Peyer's patch (tissue), 4 donors: ENCODE measurements around the gene FGD1.

Experiments used
- POLR2A ChIP-seq, 2 donors: fragments of 450-650 bp; IDR thresholded peaks; one replicate each; pipeline ENCODE4 v1.5.1; 2017; ENCODE audit warnings: antibody characterized with exemption in 2 of 2, mild to moderate bottlenecking in 2 of 2, moderate library complexity in 2 of 2
- TF ChIP-seq, protein P1 (sequence below), 6 experiments: fragments of 450-650 bp in 4 of 6; fragments of 200-600 bp in 2 of 6; sonication (generic) in 1 of 6; IDR thresholded peaks; one replicate each; pipeline ENCODE4 v1.5.1; 2017 to 2019; ENCODE audit warnings: antibody characterized with exemption in 6 of 6, mild to moderate bottlenecking in 3 of 6, moderate library complexity in 1 of 6

DNA sequence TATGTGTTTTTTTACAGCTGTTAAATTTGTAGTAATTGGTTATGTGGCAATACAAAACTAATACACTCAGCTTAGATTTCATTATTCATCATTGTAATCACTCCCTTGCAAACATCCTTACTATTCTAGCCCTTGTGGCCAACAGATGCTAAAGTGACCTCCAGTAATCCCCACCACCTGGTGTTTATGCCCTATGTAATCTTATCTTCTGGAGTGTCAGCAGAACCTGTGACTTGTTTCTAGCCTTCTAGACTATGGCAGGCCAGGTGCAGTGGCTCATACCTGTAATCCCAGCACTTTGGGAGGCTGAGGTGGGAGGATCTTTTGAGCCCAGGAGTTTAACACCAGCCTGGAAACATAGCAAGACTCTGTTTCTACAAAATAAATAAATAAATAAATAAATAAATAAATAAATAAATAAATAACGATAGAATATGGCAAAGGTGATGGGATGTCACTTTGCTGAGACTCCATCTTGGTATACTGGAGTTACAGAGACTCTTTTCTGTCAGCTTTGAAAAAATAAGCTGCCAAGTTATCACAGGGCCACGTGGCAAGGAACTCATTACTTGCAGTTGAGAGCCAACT, 68.1 kb downstream of the FGD1 start:
- no peak for TF ChIP-seq POLR2A (IDR thresholded peaks at IDR 0.05)
- TF ChIP-seq, protein P1, sequence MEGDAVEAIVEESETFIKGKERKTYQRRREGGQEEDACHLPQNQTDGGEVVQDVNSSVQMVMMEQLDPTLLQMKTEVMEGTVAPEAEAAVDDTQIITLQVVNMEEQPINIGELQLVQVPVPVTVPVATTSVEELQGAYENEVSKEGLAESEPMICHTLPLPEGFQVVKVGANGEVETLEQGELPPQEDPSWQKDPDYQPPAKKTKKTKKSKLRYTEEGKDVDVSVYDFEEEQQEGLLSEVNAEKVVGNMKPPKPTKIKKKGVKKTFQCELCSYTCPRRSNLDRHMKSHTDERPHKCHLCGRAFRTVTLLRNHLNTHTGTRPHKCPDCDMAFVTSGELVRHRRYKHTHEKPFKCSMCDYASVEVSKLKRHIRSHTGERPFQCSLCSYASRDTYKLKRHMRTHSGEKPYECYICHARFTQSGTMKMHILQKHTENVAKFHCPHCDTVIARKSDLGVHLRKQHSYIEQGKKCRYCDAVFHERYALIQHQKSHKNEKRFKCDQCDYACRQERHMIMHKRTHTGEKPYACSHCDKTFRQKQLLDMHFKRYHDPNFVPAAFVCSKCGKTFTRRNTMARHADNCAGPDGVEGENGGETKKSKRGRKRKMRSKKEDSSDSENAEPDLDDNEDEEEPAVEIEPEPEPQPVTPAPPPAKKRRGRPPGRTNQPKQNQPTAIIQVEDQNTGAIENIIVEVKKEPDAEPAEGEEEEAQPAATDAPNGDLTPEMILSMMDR (IDR thresholded peaks at IDR 0.05): no peak
